Fibroblast of the aortic adventitia (primary cell): ENCODE data around the gene SKAP1. TPM values are rescaled to one million over a fixed set of nuclear protein-coding genes. Genes with fewer than 3 reads are reported as not detected.

Source experiments
- DNase-seq: peaks from one replicate; pipeline ENCODE4 v3.0.0-alpha.2; 2010; ENCODE audit warnings: low read depth
- H3K4me3 ChIP-seq: 2 replicates; pipeline ENCODE4 v1.5.1; 2011; ENCODE audit warnings: low read depth, mild to moderate bottlenecking, control low read depth, low read length, moderate library complexity
- CTCF ChIP-seq: IDR thresholded peaks from 2 replicates; pipeline ENCODE4 v1.5.1; 2011; ENCODE audit warnings: mild to moderate bottlenecking, low read length, control low read depth, inconsistent platforms; ENCODE audit not compliant: insufficient read depth
- total RNA-seq: library from RNA; depleted of rRNA; stranded (reverse); fragments of >200 nt; gene quantifications from 2 replicates; pipeline ENCODE4 v1.2.3, GENCODE V29; 2012; ENCODE audit warnings: low replicate concordance

SKAP1 gene
- total RNA-seq, 1 donor: not detected

GRCh38 chr17:48330421-48330820, 99.6 kb downstream of the SKAP1 start:
- no peak overlapping the region for H3K4me3 ChIP-seq
- no peak for TF ChIP-seq CTCF
- DNase-seq: no peak

- TF ChIP-seq CTCF: no peak
- no peak for DNase-seq
- no peak overlapping the region for H3K4me3 ChIP-seq
These were observed 101.6 kb downstream of the SKAP1 start for GRCh38 chr17:48328457-48328856.

- no peak for DNase-seq
These were observed 103.7 kb downstream of the SKAP1 start for GRCh38 chr17:48326310-48326709.

GRCh38 chr17:48322060-48322459, 108.0 kb downstream of the SKAP1 start:
- peak; percentile 18 for DNase-seq
- H3K4me3 ChIP-seq: no peak overlapping the region
- TF ChIP-seq CTCF: peak; percentile 14

More at GRCh38 chr17:48326310-48326709, 103.7 kb downstream of the SKAP1 start:
- no peak overlapping the region for H3K4me3 ChIP-seq
- no peak for TF ChIP-seq CTCF

- no peak overlapping the region for H3K4me3 ChIP-seq
- no peak for TF ChIP-seq CTCF
- no peak for DNase-seq
These were observed 112.3 kb downstream of the SKAP1 start for GRCh38 chr17:48317732-48318131.

GRCh38 chr17:48314716-48315115, 115.3 kb downstream of the SKAP1 start:
- TF ChIP-seq CTCF: no peak
- DNase-seq: no peak
- H3K4me3 ChIP-seq: no peak overlapping the region

GRCh38 chr17:48313096-48313755, 116.8 kb downstream of the SKAP1 start:
- no peak overlapping the region for H3K4me3 ChIP-seq
- no peak for DNase-seq
- TF ChIP-seq CTCF: no peak
